Left lung (tissue), 10 donors: ENCODE data around the gene POP7. TPM values are rescaled to one million over a fixed set of nuclear protein-coding genes. Genes with fewer than 3 reads are reported as not detected.
A peak's percentile ranks its signal among the peaks of the same experiment; 100 is the strongest.
"Not testable (repeated sequence)": the region's sequence is repeated elsewhere in the genome, so short reads cannot be mapped to it uniquely, and the experiment has no call there.

ENCODE experiments used
- ATAC-seq: fragments of 200-7000 bp; cut with Tn5 transposase; one replicate; pipeline ENCODE4 v1.9.1; 2020; ENCODE audit warnings: moderate library complexity
- DNase-seq, 4 donors: peaks; one replicate each; pipeline ENCODE4 v3.0.0-alpha.2; 2013 to 2020
- H3K27ac ChIP-seq, 2 donors: fragments of 200-600 bp; sonication (generic) in 1 of 2; one replicate each; pipeline versions ENCODE4 v1.5.0 to v1.8.0; 2020 to 2021
- H3K27me3 ChIP-seq, 2 donors: fragments of 200-600 bp; sonication (generic) in 1 of 2; one replicate each; pipeline versions ENCODE4 v1.5.0 to v1.8.0; 2020 to 2021
- H3K36me3 ChIP-seq, 2 donors: fragments of 200-600 bp; sonication (generic) in 1 of 2; one replicate each; pipeline versions ENCODE4 v1.5.0 to v1.8.0; 2020 to 2021
- H3K4me1 ChIP-seq, 2 donors: fragments of 200-600 bp; one replicate each; pipeline ENCODE4 v1.8.0; 2021
- H3K4me3 ChIP-seq, 2 donors: fragments of 200-600 bp; sonication (generic) in 1 of 2; one replicate each; pipeline versions ENCODE4 v1.5.0 to v1.8.0; 2020 to 2021; ENCODE audit warnings: mild to moderate bottlenecking in 1 of 2
- H3K9me3 ChIP-seq, 2 donors: fragments of 200-600 bp; sonication (generic) in 1 of 2; one replicate each; pipeline versions ENCODE4 v1.5.0 to v1.8.0; 2020 to 2021
- intact Hi-C, 2 donors: fragments of 100-400 bp; cut with DNase I; formaldehyde crosslinking; loops; one replicate each; pipeline versions ENCODE4 v1.11.2 to v1.14.2; 2022
- polyA plus RNA-seq, 6 donors: library from polyadenylated mRNA; unstranded; fragments of 120-200 nt; gene quantifications; one replicate each; pipeline ENCODE4 v1.2.1, GENCODE V29; 2013; ENCODE audit not compliant: insufficient read length in 6 of 6
- total RNA-seq, 2 donors: library from RNA; stranded (reverse); fragmentation: NEBNext Ultra II Directional; extraction: Animal tissue kit (Norgen Biotek cat#: 25700); gene quantifications; one replicate each; pipeline ENCODE4 v1.2.1, GENCODE V29; 2021
- TF ChIP-seq, protein P1 (sequence below), 2 donors: fragments of 200-600 bp; sonication (generic) in 1 of 2; IDR thresholded peaks; one replicate each; pipeline versions ENCODE4 v1.5.0 to v1.8.0; 2021; ENCODE audit warnings: antibody characterized with exemption in 2 of 2
- donor health status: DM: no; HTN: yes; CAD: no.
- donor health status: DM: no; HTN: no; CAD: no.

Gene POP7
- total and polyA plus RNA-seq, 8 donors: 15.8 to 29.7 (median 21.4) TPM

DNA sequence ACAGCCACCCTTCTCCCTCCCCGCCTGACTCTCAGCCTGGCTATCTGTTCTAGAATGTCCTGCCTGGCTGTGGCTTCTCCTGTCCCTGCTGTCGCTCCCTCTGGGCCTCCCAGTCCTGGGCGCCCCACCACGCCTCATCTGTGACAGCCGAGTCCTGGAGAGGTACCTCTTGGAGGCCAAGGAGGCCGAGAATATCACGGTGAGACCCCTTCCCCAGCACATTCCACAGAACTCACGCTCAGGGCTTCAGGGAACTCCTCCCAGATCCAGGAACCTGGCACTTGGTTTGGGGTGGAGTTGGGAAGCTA is 15.5 kb downstream of the POP7 start:
- Histone ChIP-seq H3K27ac (no peak overlapping the region), H3K9me3 (peaks cover 0 to 8% of the 10 kb centered on the region in 2 donors), H3K36me3 (no peaks in the 10 kb centered on the region), H3K27me3 (peaks cover 22 to 48% of the 10 kb centered on the region in 2 donors), H3K4me3 (no peak overlapping the region), H3K4me1 (peaks cover 4 to 8% of the 10 kb centered on the region in 2 donors)
- DNase-seq (peak in 1 of 4 donors; percentile 60), ATAC-seq (no peak)
- TF ChIP-seq, protein P1, sequence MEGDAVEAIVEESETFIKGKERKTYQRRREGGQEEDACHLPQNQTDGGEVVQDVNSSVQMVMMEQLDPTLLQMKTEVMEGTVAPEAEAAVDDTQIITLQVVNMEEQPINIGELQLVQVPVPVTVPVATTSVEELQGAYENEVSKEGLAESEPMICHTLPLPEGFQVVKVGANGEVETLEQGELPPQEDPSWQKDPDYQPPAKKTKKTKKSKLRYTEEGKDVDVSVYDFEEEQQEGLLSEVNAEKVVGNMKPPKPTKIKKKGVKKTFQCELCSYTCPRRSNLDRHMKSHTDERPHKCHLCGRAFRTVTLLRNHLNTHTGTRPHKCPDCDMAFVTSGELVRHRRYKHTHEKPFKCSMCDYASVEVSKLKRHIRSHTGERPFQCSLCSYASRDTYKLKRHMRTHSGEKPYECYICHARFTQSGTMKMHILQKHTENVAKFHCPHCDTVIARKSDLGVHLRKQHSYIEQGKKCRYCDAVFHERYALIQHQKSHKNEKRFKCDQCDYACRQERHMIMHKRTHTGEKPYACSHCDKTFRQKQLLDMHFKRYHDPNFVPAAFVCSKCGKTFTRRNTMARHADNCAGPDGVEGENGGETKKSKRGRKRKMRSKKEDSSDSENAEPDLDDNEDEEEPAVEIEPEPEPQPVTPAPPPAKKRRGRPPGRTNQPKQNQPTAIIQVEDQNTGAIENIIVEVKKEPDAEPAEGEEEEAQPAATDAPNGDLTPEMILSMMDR (IDR thresholded peaks at IDR 0.05): no peak
- intact Hi-C loops: no loop called here

DNA sequence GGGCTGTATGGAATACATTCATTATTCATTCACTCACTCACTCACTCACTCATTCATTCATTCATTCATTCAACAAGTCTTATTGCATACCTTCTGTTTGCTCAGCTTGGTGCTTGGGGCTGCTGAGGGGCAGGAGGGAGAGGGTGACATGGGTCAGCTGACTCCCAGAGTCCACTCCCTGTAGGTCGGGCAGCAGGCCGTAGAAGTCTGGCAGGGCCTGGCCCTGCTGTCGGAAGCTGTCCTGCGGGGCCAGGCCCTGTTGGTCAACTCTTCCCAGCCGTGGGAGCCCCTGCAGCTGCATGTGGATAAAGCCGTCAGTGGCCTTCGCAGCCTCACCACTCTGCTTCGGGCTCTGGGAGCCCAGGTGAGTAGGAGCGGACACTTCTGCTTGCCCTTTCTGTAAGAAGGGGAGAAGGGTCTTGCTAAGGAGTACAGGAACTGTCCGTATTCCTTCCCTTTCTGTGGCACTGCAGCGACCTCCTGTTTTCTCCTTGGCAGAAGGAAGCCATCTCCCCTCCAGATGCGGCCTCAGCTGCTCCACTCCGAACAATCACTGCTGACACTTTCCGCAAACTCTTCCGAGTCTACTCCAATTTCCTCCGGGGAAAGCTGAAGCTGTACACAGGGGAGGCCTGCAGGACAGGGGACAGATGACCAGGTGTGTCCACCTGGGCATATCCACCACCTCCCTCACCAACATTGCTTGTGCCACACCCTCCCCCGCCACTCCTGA is 16.7 kb downstream of the POP7 start:
- ATAC-seq: no peak
- TF ChIP-seq, protein P1 (IDR thresholded peaks at IDR 0.05): no peak
- intact Hi-C loops: no loop called here

DNA sequence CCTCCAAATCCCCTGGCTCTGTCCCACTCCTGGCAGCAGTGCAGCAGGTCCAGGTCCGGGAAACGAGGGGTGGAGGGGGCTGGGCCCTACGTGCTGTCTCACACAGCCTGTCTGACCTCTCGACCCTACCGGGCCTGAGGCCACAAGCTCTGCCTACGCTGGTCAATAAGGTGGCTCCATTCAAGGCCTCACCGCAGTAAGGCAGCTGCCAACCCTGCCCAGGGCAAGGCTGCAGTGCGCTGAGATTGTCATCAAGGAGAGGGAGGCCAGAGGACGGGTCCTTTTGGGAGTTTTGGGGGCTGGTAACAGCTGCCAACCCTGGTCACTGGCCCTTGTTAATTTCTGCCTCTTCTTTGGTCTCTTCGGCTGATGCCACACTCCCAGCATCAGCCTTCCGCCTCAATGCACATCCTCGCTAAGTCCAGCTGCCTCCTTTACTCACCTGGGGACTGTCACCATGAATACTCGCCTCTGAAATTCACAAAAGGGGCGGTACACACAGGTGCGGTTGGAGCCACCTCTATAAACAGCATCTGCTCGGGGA is 17.9 kb downstream of the POP7 start:
- H3K36me3 ChIP-seq: no peaks in the 10 kb centered on the region
- peak in 1 of 4 donors; percentile 39 for DNase-seq
- H3K27ac ChIP-seq: no peak overlapping the region
- H3K9me3 ChIP-seq: peaks cover 0 to 2% of the 10 kb centered on the region in 2 donors
- peaks cover 22 to 48% of the 10 kb centered on the region in 2 donors for H3K27me3 ChIP-seq
- peaks cover 4 to 8% of the 10 kb centered on the region in 2 donors for H3K4me1 ChIP-seq
- TF ChIP-seq, protein P1 (IDR thresholded peaks at IDR 0.05): no peak
- intact Hi-C loops: no loop called here
- no peak overlapping the region for H3K4me3 ChIP-seq
- ATAC-seq: no peak

More for the DNA sequence above, 16.7 kb downstream of the POP7 start:
- H3K36me3 ChIP-seq: no peaks in the 10 kb centered on the region
- no peak overlapping the region for H3K27ac ChIP-seq
- peak in 1 of 4 donors; percentile 62 for DNase-seq
- peaks cover 22 to 48% of the 10 kb centered on the region in 2 donors for H3K27me3 ChIP-seq
- peaks cover 4 to 8% of the 10 kb centered on the region in 2 donors for H3K4me1 ChIP-seq
- peaks cover 0 to 8% of the 10 kb centered on the region in 2 donors for H3K9me3 ChIP-seq
- H3K4me3 ChIP-seq: no peak overlapping the region

DNA sequence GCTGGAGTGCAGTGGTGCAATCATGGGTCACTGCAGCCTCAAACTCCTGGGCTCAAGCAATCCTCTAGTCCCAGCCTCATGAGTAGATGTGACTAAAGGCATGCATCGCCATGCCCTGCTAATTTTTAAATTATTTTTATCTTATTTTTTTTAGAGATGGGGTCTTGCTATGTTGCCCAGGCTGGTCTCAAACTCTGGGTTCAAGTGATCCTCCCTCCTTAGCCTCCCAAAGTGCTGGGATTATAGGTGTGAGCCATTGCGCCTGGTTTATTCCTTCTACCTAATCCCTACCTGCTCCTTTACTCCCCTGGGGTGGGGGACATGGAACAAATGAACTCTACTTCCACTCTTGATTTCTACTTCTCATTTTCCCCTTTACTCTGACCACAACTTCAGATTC is 18.4 kb downstream of the POP7 start:
- H3K27ac ChIP-seq, H3K36me3 ChIP-seq, H3K9me3 ChIP-seq, DNase-seq, intact Hi-C loops, H3K4me1 ChIP-seq, ATAC-seq, H3K4me3 ChIP-seq: not testable (repeated sequence)
- peaks cover 22 to 44% of the 10 kb centered on the region in 2 donors for H3K27me3 ChIP-seq

DNA sequence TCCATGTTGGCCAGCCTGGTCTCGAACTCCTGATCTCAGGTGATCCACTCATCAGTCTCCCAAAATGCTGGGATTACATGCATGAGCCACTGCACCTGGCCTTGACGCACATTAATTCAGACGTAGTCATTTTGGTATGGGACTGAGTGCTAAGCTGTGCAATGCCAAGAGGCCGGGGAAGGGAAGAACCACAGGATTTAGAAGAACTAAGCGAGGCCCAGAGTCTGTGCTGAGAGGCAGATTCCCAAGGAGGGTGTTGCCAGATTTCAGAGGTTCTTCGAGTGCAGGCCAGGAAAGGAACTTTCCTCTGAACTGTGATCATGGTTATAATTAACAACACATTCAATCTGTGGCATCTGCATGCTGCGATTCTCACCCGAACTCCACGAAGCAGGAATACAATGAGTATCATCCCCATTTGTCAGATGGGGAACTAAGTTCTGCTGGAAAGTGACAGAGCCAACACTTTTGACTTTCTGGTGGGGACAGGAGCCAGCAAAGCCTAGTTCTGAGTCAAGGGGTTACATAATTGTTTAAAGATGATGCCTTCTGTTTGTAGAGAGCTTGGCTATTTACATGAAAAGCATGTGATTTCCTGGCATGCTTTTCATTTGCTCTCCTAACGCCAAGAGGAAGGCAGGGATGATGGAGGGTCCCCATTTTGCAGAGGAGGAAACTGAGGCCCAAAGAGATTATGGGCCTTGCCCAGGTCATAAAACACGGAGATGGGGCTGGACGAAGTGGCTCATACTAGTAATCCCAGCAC is 21.3 kb downstream of the POP7 start:
- DNase-seq: no peak
- Histone ChIP-seq H3K9me3 (no peaks in the 10 kb centered on the region), H3K4me1 (peaks cover 4 to 8% of the 10 kb centered on the region in 2 donors), H3K27ac (no peak overlapping the region), H3K36me3 (no peaks in the 10 kb centered on the region), H3K4me3 (no peak overlapping the region), H3K27me3 (peaks cover 1 to 35% of the 10 kb centered on the region in 2 donors)
- TF ChIP-seq, protein P1 (IDR thresholded peaks at IDR 0.05): no peak
- peak; percentile 4 for ATAC-seq
- intact Hi-C loops: no loop called here
